ENCODE data around the gene ANKRD9.

Gene ANKRD9

GRCh38 chr14:102501751-102502315 lies 7.7 kb downstream of the ANKRD9 start:
- no peaks in the 10 kb centered on the region for H3K79me2 ChIP-seq (ENCODE audit: insufficient read depth, low read length)
- no peaks in the 10 kb centered on the region for H3K4me1 ChIP-seq (ENCODE audit: insufficient read depth, low read length, severe bottlenecking)
- H3K9me2 ChIP-seq (ENCODE audit: low read depth, low read length), result no peaks in the 10 kb centered on the region
- H2AFZ ChIP-seq (ENCODE audit: low read length), result no peak overlapping the region
- no peak for TF ChIP-seq EZH2 (IDR thresholded peaks at IDR 0.05; ENCODE audit: borderline replicate concordance, low read length)
- TF ChIP-seq, protein P1, sequence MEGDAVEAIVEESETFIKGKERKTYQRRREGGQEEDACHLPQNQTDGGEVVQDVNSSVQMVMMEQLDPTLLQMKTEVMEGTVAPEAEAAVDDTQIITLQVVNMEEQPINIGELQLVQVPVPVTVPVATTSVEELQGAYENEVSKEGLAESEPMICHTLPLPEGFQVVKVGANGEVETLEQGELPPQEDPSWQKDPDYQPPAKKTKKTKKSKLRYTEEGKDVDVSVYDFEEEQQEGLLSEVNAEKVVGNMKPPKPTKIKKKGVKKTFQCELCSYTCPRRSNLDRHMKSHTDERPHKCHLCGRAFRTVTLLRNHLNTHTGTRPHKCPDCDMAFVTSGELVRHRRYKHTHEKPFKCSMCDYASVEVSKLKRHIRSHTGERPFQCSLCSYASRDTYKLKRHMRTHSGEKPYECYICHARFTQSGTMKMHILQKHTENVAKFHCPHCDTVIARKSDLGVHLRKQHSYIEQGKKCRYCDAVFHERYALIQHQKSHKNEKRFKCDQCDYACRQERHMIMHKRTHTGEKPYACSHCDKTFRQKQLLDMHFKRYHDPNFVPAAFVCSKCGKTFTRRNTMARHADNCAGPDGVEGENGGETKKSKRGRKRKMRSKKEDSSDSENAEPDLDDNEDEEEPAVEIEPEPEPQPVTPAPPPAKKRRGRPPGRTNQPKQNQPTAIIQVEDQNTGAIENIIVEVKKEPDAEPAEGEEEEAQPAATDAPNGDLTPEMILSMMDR (IDR thresholded peaks at IDR 0.05; ENCODE audit: low read length), result peak; percentile 26; the same call in 1 of the 2 replicates
- no peak overlapping the region for H3K4me3 ChIP-seq (ENCODE audit: low read depth, low read length, poor library complexity, severe bottlenecking)
- H3K36me3 ChIP-seq (ENCODE audit: insufficient read depth, low read length), result no peaks in the 10 kb centered on the region
- H3K9me3 ChIP-seq (ENCODE audit: low read length), result no peaks in the 10 kb centered on the region
- H3K9ac ChIP-seq (ENCODE audit: low read length), result no peak overlapping the region
- no peaks in the 10 kb centered on the region for H4K20me1 ChIP-seq (ENCODE audit: insufficient read depth, low read length)
- H3K27me3 ChIP-seq (ENCODE audit: insufficient read depth, low read length), result no peaks in the 10 kb centered on the region
- H3F3A ChIP-seq (ENCODE audit: insufficient read depth, low read length), result no peaks in the 10 kb centered on the region
- no peak overlapping the region for H3K4me2 ChIP-seq (ENCODE audit: low read length)
- no peak overlapping the region for H3K27ac ChIP-seq (ENCODE audit: low read depth, low read length, poor library complexity, severe bottlenecking)

- Histone ChIP-seq H3K9me2 (ENCODE audit: low read depth, low read length) (no peaks in the 10 kb centered on the region), H2AFZ (ENCODE audit: low read length) (no peak overlapping the region), H3K79me2 (ENCODE audit: insufficient read depth, low read length) (no peaks in the 10 kb centered on the region), H3K4me3 (ENCODE audit: low read depth, low read length, poor library complexity, severe bottlenecking) (no peak overlapping the region), H3K4me2 (ENCODE audit: low read length) (no peak overlapping the region), H3F3A (ENCODE audit: insufficient read depth, low read length) (no peaks in the 10 kb centered on the region), H3K4me1 (ENCODE audit: insufficient read depth, low read length, severe bottlenecking) (no peaks in the 10 kb centered on the region), H4K20me1 (ENCODE audit: insufficient read depth, low read length) (no peaks in the 10 kb centered on the region), H3K36me3 (ENCODE audit: insufficient read depth, low read length) (no peaks in the 10 kb centered on the region), H3K27ac (ENCODE audit: low read depth, low read length, poor library complexity, severe bottlenecking) (no peak overlapping the region), H3K27me3 (ENCODE audit: insufficient read depth, low read length) (no peaks in the 10 kb centered on the region), H3K9ac (ENCODE audit: low read length) (no peak overlapping the region), H3K9me3 (ENCODE audit: low read length) (no peaks in the 10 kb centered on the region)
- TF ChIP-seq, protein P1 (IDR thresholded peaks at IDR 0.05; ENCODE audit: low read length), result no peak
- TF ChIP-seq EZH2 (IDR thresholded peaks at IDR 0.05; ENCODE audit: borderline replicate concordance, low read length), result no peak
These were observed 8.9 kb downstream of the ANKRD9 start for GRCh38 chr14:102500713-102501112.

- Histone ChIP-seq H3K4me1 (ENCODE audit: insufficient read depth, low read length, severe bottlenecking) (no peaks in the 10 kb centered on the region), H3K9ac (ENCODE audit: low read length) (no peak overlapping the region), H4K20me1 (ENCODE audit: insufficient read depth, low read length) (no peaks in the 10 kb centered on the region), H3K27ac (ENCODE audit: low read depth, low read length, poor library complexity, severe bottlenecking) (no peak overlapping the region), H2AFZ (ENCODE audit: low read length) (no peak overlapping the region), H3F3A (ENCODE audit: insufficient read depth, low read length) (no peaks in the 10 kb centered on the region), H3K79me2 (ENCODE audit: insufficient read depth, low read length) (no peaks in the 10 kb centered on the region), H3K27me3 (ENCODE audit: insufficient read depth, low read length) (no peaks in the 10 kb centered on the region), H3K36me3 (ENCODE audit: insufficient read depth, low read length) (no peaks in the 10 kb centered on the region), H3K9me3 (ENCODE audit: low read length) (no peaks in the 10 kb centered on the region), H3K9me2 (ENCODE audit: low read depth, low read length) (no peaks in the 10 kb centered on the region), H3K4me2 (ENCODE audit: low read length) (no peak overlapping the region), H3K4me3 (ENCODE audit: low read depth, low read length, poor library complexity, severe bottlenecking) (no peak overlapping the region)
- TF ChIP-seq, protein P1 (IDR thresholded peaks at IDR 0.05; ENCODE audit: low read length), result no peak
- no peak for TF ChIP-seq EZH2 (IDR thresholded peaks at IDR 0.05; ENCODE audit: borderline replicate concordance, low read length)
These were observed 9.4 kb downstream of the ANKRD9 start for GRCh38 chr14:102500158-102500662.

All from OCI-LY1 (cell line).